Measurements from ENCODE around the gene MPP1.
A peak's percentile ranks its signal among the peaks of the same experiment; 100 is the strongest.

The MPP1 gene

DNA sequence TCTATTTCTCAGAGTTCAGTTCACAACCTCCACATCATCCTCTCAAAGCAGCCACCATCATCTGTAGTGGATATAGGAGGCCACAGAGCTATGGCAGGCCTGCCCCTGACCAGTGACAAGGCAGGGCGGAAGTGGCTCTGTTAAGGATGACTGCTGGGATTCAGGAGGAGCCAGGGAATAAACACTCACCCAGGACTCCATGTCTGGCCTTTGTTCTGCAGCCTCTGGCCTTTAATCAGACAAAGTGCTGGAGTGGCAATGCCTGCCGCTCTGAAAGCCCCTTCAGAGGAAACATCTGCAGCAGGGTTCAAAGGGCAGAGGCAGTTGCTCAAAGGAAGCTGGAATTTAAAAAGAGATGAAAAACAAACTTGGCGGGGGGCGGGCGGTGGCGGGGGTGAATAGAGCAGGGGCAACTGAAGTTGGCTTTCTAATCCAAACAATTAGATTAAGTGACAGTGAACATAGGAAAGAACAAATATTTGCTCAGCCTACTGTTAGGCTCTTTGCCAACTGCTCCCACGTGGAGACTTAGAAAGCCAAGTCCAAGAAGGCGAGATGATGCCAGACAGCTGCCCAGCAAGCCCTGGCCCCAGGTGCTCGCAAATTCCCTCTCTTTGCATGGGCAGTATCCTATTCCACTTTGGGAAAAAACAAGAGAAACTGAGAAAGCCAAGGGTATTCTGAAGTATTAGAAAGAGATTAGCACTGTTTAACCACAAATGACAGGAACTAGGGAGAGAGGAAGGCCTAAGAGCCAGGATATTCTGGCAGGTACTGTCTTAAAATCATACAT lies 5.5 kb downstream of the MPP1 start (continued):
- TF ChIP-seq, protein P1, sequence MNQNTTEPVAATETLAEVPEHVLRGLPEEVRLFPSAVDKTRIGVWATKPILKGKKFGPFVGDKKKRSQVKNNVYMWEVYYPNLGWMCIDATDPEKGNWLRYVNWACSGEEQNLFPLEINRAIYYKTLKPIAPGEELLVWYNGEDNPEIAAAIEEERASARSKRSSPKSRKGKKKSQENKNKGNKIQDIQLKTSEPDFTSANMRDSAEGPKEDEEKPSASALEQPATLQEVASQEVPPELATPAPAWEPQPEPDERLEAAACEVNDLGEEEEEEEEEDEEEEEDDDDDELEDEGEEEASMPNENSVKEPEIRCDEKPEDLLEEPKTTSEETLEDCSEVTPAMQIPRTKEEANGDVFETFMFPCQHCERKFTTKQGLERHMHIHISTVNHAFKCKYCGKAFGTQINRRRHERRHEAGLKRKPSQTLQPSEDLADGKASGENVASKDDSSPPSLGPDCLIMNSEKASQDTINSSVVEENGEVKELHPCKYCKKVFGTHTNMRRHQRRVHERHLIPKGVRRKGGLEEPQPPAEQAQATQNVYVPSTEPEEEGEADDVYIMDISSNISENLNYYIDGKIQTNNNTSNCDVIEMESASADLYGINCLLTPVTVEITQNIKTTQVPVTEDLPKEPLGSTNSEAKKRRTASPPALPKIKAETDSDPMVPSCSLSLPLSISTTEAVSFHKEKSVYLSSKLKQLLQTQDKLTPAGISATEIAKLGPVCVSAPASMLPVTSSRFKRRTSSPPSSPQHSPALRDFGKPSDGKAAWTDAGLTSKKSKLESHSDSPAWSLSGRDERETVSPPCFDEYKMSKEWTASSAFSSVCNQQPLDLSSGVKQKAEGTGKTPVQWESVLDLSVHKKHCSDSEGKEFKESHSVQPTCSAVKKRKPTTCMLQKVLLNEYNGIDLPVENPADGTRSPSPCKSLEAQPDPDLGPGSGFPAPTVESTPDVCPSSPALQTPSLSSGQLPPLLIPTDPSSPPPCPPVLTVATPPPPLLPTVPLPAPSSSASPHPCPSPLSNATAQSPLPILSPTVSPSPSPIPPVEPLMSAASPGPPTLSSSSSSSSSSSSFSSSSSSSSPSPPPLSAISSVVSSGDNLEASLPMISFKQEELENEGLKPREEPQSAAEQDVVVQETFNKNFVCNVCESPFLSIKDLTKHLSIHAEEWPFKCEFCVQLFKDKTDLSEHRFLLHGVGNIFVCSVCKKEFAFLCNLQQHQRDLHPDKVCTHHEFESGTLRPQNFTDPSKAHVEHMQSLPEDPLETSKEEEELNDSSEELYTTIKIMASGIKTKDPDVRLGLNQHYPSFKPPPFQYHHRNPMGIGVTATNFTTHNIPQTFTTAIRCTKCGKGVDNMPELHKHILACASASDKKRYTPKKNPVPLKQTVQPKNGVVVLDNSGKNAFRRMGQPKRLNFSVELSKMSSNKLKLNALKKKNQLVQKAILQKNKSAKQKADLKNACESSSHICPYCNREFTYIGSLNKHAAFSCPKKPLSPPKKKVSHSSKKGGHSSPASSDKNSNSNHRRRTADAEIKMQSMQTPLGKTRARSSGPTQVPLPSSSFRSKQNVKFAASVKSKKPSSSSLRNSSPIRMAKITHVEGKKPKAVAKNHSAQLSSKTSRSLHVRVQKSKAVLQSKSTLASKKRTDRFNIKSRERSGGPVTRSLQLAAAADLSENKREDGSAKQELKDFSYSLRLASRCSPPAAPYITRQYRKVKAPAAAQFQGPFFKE (tag by site-specific recombination; IDR thresholded peaks at IDR 0.05; ENCODE audit: borderline replicate concordance): no peak
- TF ChIP-seq ZNF610 (tag by site-specific recombination; IDR thresholded peaks at IDR 0.05; ENCODE audit: borderline replicate concordance) (no peak; the same call in 1 of the 2 replicates), ZBTB20 (tag by site-specific recombination; IDR thresholded peaks at IDR 0.05) (0 out of 2 replicates have a peak, but pooled peaks have one; percentile 22), YY1 (tag by site-specific recombination; IDR thresholded peaks at IDR 0.05) (0 out of 2 replicates have a peak, but pooled peaks have one; percentile 33), ZNF311 (tag by site-specific recombination; IDR thresholded peaks at IDR 0.05; ENCODE audit: borderline replicate concordance) (no peak), OSR2 (tag by site-specific recombination; IDR thresholded peaks at IDR 0.05) (peak; percentile 98), ZNF157 (tag by site-specific recombination; IDR thresholded peaks at IDR 0.05) (no peak), ZNF660 (tag by site-specific recombination; IDR thresholded peaks at IDR 0.05) (no peak), ZNF654 (tag by site-specific recombination; IDR thresholded peaks at IDR 0.05; ENCODE audit: low read depth) (no peak), ZNF555 (tag by site-specific recombination; conservative IDR thresholded peaks at IDR 0.05) (no peak), ZNF433 (tag by site-specific recombination; IDR thresholded peaks at IDR 0.05; ENCODE audit: low read depth) (no peak), KLF7 (tag by site-specific recombination; IDR thresholded peaks at IDR 0.05; ENCODE audit: borderline replicate concordance) (no peak), ZNF548 (tag by site-specific recombination; IDR thresholded peaks at IDR 0.05) (no peak), ZNF621 (tag by site-specific recombination; IDR thresholded peaks at IDR 0.05) (no peak), ZBTB21 (tag by site-specific recombination; IDR thresholded peaks at IDR 0.05) (no peak; the same call in 1 of the 2 replicates), FEZF1 (tag by site-specific recombination; IDR thresholded peaks at IDR 0.05) (peak; percentile 97), ZNF214 (tag by site-specific recombination; IDR thresholded peaks at IDR 0.05; ENCODE audit: borderline replicate concordance) (no peak), ZNF596 (tag by site-specific recombination; IDR thresholded peaks at IDR 0.05) (no peak), GLI4 (tag by site-specific recombination; IDR thresholded peaks at IDR 0.05) (no peak), ZNF202 (tag by site-specific recombination; IDR thresholded peaks at IDR 0.05; ENCODE audit: borderline replicate concordance) (no peak), ZNF341 (tag by site-specific recombination; IDR thresholded peaks at IDR 0.05; ENCODE audit: low read depth) (no peak)
- TF ChIP-seq, protein P2, sequence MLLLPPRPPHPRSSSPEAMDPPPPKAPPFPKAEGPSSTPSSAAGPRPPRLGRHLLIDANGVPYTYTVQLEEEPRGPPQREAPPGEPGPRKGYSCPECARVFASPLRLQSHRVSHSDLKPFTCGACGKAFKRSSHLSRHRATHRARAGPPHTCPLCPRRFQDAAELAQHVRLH (tag by site-specific recombination; IDR thresholded peaks at IDR 0.05): no peak
- TF ChIP-seq, protein P3, sequence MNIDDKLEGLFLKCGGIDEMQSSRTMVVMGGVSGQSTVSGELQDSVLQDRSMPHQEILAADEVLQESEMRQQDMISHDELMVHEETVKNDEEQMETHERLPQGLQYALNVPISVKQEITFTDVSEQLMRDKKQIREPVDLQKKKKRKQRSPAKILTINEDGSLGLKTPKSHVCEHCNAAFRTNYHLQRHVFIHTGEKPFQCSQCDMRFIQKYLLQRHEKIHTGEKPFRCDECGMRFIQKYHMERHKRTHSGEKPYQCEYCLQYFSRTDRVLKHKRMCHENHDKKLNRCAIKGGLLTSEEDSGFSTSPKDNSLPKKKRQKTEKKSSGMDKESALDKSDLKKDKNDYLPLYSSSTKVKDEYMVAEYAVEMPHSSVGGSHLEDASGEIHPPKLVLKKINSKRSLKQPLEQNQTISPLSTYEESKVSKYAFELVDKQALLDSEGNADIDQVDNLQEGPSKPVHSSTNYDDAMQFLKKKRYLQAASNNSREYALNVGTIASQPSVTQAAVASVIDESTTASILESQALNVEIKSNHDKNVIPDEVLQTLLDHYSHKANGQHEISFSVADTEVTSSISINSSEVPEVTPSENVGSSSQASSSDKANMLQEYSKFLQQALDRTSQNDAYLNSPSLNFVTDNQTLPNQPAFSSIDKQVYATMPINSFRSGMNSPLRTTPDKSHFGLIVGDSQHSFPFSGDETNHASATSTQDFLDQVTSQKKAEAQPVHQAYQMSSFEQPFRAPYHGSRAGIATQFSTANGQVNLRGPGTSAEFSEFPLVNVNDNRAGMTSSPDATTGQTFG (tag by site-specific recombination; IDR thresholded peaks at IDR 0.05; ENCODE audit: borderline replicate concordance): no peak
- TF ChIP-seq, protein P4, sequence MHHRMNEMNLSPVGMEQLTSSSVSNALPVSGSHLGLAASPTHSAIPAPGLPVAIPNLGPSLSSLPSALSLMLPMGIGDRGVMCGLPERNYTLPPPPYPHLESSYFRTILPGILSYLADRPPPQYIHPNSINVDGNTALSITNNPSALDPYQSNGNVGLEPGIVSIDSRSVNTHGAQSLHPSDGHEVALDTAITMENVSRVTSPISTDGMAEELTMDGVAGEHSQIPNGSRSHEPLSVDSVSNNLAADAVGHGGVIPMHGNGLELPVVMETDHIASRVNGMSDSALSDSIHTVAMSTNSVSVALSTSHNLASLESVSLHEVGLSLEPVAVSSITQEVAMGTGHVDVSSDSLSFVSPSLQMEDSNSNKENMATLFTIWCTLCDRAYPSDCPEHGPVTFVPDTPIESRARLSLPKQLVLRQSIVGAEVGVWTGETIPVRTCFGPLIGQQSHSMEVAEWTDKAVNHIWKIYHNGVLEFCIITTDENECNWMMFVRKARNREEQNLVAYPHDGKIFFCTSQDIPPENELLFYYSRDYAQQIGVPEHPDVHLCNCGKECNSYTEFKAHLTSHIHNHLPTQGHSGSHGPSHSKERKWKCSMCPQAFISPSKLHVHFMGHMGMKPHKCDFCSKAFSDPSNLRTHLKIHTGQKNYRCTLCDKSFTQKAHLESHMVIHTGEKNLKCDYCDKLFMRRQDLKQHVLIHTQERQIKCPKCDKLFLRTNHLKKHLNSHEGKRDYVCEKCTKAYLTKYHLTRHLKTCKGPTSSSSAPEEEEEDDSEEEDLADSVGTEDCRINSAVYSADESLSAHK (tag by site-specific recombination; IDR thresholded peaks at IDR 0.05): 0 out of 2 replicates have a peak, but pooled peaks have one; percentile 48
- TF ChIP-seq, protein P5, sequence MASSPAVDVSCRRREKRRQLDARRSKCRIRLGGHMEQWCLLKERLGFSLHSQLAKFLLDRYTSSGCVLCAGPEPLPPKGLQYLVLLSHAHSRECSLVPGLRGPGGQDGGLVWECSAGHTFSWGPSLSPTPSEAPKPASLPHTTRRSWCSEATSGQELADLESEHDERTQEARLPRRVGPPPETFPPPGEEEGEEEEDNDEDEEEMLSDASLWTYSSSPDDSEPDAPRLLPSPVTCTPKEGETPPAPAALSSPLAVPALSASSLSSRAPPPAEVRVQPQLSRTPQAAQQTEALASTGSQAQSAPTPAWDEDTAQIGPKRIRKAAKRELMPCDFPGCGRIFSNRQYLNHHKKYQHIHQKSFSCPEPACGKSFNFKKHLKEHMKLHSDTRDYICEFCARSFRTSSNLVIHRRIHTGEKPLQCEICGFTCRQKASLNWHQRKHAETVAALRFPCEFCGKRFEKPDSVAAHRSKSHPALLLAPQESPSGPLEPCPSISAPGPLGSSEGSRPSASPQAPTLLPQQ (tag by site-specific recombination; IDR thresholded peaks at IDR 0.05): no peak
- TF ChIP-seq, protein P6, sequence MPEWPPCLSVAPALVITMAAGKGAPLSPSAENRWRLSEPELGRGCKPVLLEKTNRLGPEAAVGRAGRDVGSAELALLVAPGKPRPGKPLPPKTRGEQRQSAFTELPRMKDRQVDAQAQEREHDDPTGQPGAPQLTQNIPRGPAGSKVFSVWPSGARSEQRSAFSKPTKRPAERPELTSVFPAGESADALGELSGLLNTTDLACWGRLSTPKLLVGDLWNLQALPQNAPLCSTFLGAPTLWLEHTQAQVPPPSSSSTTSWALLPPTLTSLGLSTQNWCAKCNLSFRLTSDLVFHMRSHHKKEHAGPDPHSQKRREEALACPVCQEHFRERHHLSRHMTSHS (tag by site-specific recombination; IDR thresholded peaks at IDR 0.05): no peak
